ENCODE results near the gene SNAPC4. TPM values are rescaled to one million over a fixed set of nuclear protein-coding genes. Genes with fewer than 3 reads are reported as not detected.

SNAPC4 gene
- polyA plus RNA-seq, 1 donor from 2014 or later: 6.8 TPM

DNA sequence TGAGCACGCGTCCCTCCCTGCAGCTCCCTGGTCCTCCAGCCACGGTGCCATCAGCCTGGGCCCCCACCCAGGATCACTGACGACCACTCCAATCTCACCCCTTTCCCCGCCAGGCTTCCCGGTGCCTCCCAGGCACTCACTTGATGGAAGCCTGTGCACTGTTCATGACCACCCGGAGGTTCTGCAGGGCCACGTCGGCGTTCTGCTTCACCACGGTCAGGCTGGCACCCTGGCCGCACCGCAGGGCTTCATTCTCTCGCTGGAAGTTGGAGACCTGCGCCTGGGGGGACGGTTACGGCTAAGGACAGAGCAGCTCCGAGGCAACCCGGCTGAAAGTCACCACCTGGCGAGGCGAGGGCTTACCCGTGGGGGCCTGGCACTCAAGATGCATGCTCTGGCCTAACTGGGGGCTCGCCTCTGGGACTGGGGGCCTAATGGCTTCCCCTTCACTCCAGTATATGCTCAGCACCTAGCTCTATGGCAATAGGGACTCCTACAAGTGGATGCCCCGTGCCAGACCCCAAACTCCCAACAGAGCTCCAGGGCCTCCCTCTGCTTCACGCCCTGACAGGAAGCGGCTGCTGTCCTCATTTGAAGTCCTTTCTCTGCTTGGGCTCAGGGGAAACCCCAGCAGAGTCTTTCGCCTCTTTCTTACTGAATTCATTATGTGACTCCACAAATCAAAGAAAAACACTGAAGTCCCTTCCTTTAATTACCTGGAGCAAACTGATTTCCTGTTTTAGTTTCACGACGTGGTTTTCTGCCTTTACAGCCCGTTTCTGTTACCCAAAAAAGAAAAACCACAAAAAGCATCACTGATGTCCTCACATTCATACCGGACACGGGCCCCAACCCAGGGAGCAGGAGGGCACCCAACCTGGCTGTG is 4.2 kb upstream of the SNAPC4 start:
- H4K20me1 ChIP-seq (ENCODE audit: insufficient read depth): no peaks in the 10 kb centered on the region

DNA sequence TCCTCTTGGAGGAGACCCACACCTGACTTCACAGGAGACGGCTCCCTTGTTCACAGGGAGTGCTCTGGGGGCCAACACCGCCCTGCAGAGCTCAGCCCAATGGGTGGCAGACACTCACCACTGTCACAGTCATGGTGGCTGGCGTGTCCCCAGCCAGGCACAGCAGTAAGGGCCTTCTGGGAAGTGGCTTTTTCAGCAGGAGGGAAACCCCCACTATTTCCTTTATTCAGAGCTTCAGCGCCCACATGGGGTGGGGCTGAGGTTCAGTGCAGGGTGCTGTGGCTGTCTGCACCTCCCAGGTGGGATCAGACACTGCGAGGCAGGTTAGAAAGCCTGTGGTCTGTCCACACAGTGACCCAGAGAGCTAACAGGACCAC is 3.6 kb upstream of the SNAPC4 start:
- Histone ChIP-seq H3K27ac (ENCODE audit: low read length) (no peak overlapping the region), H3K79me2 (replicated peaks; ENCODE audit: insufficient read depth, low read length) (peaks cover 13% of the 10 kb centered on the region), H3K36me3 (ENCODE audit: insufficient read depth, low read length) (peaks cover 3% of the 10 kb centered on the region), H3F3A (ENCODE audit: insufficient read depth, low read length, poor library complexity, severe bottlenecking) (no peaks in the 10 kb centered on the region), H3K9me3 (ENCODE audit: low read length) (no peaks in the 10 kb centered on the region), H3K9ac (ENCODE audit: low read length) (no peak overlapping the region), H3K4me2 (ENCODE audit: low read length) (no peak overlapping the region), H3K4me3 (ENCODE audit: low read length) (no peak overlapping the region), H2AFZ (ENCODE audit: low read depth, low read length) (no peak overlapping the region), H3K9me2 (ENCODE audit: insufficient read depth, low read length) (no peaks in the 10 kb centered on the region), H4K20me1 (ENCODE audit: insufficient read depth) (no peaks in the 10 kb centered on the region), H3K27me3 (ENCODE audit: insufficient read depth, low read depth, low read length) (no peaks in the 10 kb centered on the region)
- no peak for TF ChIP-seq EP300 (conservative IDR thresholded peaks at IDR 0.05; ENCODE audit: poor library complexity, severe bottlenecking)
- TF ChIP-seq EZH2 (IDR thresholded peaks at IDR 0.05; ENCODE audit: borderline replicate concordance, insufficient read depth, low read length, poor library complexity, severe bottlenecking): no peak
- TF ChIP-seq TAF1 (IDR thresholded peaks at IDR 0.05; ENCODE audit: low read depth): no peak

More for the DNA sequence above, 4.2 kb upstream of the SNAPC4 start:
- H3K4me3 ChIP-seq (ENCODE audit: low read length): no peak overlapping the region
- H3F3A ChIP-seq (ENCODE audit: insufficient read depth, low read length, poor library complexity, severe bottlenecking): no peaks in the 10 kb centered on the region
- H3K4me2 ChIP-seq (ENCODE audit: low read length): no peak overlapping the region
- H3K9me2 ChIP-seq (ENCODE audit: insufficient read depth, low read length): no peaks in the 10 kb centered on the region
- TF ChIP-seq, protein P1, sequence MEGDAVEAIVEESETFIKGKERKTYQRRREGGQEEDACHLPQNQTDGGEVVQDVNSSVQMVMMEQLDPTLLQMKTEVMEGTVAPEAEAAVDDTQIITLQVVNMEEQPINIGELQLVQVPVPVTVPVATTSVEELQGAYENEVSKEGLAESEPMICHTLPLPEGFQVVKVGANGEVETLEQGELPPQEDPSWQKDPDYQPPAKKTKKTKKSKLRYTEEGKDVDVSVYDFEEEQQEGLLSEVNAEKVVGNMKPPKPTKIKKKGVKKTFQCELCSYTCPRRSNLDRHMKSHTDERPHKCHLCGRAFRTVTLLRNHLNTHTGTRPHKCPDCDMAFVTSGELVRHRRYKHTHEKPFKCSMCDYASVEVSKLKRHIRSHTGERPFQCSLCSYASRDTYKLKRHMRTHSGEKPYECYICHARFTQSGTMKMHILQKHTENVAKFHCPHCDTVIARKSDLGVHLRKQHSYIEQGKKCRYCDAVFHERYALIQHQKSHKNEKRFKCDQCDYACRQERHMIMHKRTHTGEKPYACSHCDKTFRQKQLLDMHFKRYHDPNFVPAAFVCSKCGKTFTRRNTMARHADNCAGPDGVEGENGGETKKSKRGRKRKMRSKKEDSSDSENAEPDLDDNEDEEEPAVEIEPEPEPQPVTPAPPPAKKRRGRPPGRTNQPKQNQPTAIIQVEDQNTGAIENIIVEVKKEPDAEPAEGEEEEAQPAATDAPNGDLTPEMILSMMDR (IDR thresholded peaks at IDR 0.05; ENCODE audit: poor library complexity, severe bottlenecking): no peak
- TF ChIP-seq EZH2 (IDR thresholded peaks at IDR 0.05; ENCODE audit: borderline replicate concordance, insufficient read depth, low read length, poor library complexity, severe bottlenecking) (no peak), REST (IDR thresholded peaks at IDR 0.05; ENCODE audit: borderline replicate concordance) (no peak), RAD21 (conservative IDR thresholded peaks at IDR 0.05) (no peak), MXI1 (conservative IDR thresholded peaks at IDR 0.05; ENCODE audit: poor library complexity, severe bottlenecking) (no peak), POLR2AphosphoS5 (IDR thresholded peaks at IDR 0.05) (no peak), EP300 (conservative IDR thresholded peaks at IDR 0.05; ENCODE audit: poor library complexity, severe bottlenecking) (no peak), TAF1 (IDR thresholded peaks at IDR 0.05; ENCODE audit: low read depth) (no peak), SMC3 (conservative IDR thresholded peaks at IDR 0.05; ENCODE audit: poor library complexity) (no peak)
- H3K9me3 ChIP-seq (ENCODE audit: low read length): no peaks in the 10 kb centered on the region
- no peak overlapping the region for H3K27ac ChIP-seq (ENCODE audit: low read length)
- H3K9ac ChIP-seq (ENCODE audit: low read length): no peak overlapping the region
- no peaks in the 10 kb centered on the region for H3K36me3 ChIP-seq (ENCODE audit: insufficient read depth, low read length)
- H3K79me2 ChIP-seq (replicated peaks; ENCODE audit: insufficient read depth, low read length): peaks cover 7% of the 10 kb centered on the region
- H3K27me3 ChIP-seq (ENCODE audit: insufficient read depth, low read depth, low read length): no peaks in the 10 kb centered on the region
- no peak overlapping the region for H2AFZ ChIP-seq (ENCODE audit: low read depth, low read length)

All from neural cell (in vitro differentiated cells).